Upper lobe of right lung (tissue), 1 donor: ENCODE results near the gene CUEDC1. TPM values are rescaled to one million over a fixed set of nuclear protein-coding genes. Genes with fewer than 3 reads are reported as not detected.

Experiments
- ATAC-seq: fragments of 200-7000 bp; cut with Tn5 transposase; one replicate; pipeline ENCODE4 v1.9.1; 2020; ENCODE audit warnings: mild to moderate bottlenecking, moderate library complexity
- DNase-seq: peaks from one replicate; pipeline ENCODE4 v3.0.0-alpha.2; 2020
- H3K27ac ChIP-seq: fragments of 200-600 bp; one replicate; pipeline ENCODE4 v1.8.0; 2022
- H3K27me3 ChIP-seq: fragments of 200-600 bp; one replicate; pipeline ENCODE4 v1.8.0; 2022; ENCODE audit warnings: mild to moderate bottlenecking
- H3K36me3 ChIP-seq: fragments of 200-600 bp; one replicate; pipeline ENCODE4 v1.8.0; 2022
- H3K4me1 ChIP-seq: fragments of 200-600 bp; one replicate; pipeline ENCODE4 v1.8.0; 2022
- H3K4me3 ChIP-seq: fragments of 200-600 bp; one replicate; pipeline ENCODE4 v1.8.0; 2022; ENCODE audit warnings: mild to moderate bottlenecking
- H3K9me3 ChIP-seq: fragments of 200-600 bp; one replicate; pipeline ENCODE4 v1.8.0; 2022
- intact Hi-C: fragments of 100-400 bp; cut with DNase I; formaldehyde crosslinking; loops from one replicate; pipeline ENCODE4 v1.11.0; 2022
- total RNA-seq: library from RNA; stranded (reverse); fragmentation: NEBNext Ultra II Directional; extraction: Animal tissue kit (Norgen Biotek cat#: 25700); gene quantifications from one replicate; pipeline ENCODE4 v1.2.1, GENCODE V29; 2021
- TF ChIP-seq, protein P1 (sequence below): fragments of 200-600 bp; IDR thresholded peaks from one replicate; pipeline ENCODE4 v1.8.0; 2022; ENCODE audit warnings: antibody characterized with exemption
- donor health status: DM: no; HTN: yes; CAD: no; lungs with severe emphysema.

The CUEDC1 gene
- total RNA-seq, 1 donor from 2014 or later = 41.9 TPM

- no peak overlapping the region for H3K27ac ChIP-seq
- H3K27me3 ChIP-seq = no peaks in the 10 kb centered on the region
- TF ChIP-seq, protein P1, sequence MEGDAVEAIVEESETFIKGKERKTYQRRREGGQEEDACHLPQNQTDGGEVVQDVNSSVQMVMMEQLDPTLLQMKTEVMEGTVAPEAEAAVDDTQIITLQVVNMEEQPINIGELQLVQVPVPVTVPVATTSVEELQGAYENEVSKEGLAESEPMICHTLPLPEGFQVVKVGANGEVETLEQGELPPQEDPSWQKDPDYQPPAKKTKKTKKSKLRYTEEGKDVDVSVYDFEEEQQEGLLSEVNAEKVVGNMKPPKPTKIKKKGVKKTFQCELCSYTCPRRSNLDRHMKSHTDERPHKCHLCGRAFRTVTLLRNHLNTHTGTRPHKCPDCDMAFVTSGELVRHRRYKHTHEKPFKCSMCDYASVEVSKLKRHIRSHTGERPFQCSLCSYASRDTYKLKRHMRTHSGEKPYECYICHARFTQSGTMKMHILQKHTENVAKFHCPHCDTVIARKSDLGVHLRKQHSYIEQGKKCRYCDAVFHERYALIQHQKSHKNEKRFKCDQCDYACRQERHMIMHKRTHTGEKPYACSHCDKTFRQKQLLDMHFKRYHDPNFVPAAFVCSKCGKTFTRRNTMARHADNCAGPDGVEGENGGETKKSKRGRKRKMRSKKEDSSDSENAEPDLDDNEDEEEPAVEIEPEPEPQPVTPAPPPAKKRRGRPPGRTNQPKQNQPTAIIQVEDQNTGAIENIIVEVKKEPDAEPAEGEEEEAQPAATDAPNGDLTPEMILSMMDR = no peak
- intact Hi-C loops = loop anchor here (5.0 kb wide), 1 partner anchor 140 kb away; no protein-coding TSS in a partner anchor
- ATAC-seq = no peak
- H3K36me3 ChIP-seq = no peaks in the 10 kb centered on the region
- no peak overlapping the region for H3K4me3 ChIP-seq
- H3K9me3 ChIP-seq = no peaks in the 10 kb centered on the region
- no peak for DNase-seq
- H3K4me1 ChIP-seq = peaks cover 33% of the 10 kb centered on the region
Observed at GRCh38 chr17:57856792-57857620, 98.2 kb downstream of the CUEDC1 start.

GRCh38 chr17:57855391-57856035 is 99.7 kb downstream of the CUEDC1 start:
- Histone ChIP-seq H3K9me3 (no peaks in the 10 kb centered on the region), H3K27me3 (no peaks in the 10 kb centered on the region), H3K36me3 (no peaks in the 10 kb centered on the region), H3K4me3 (no peak overlapping the region), H3K27ac (no peak overlapping the region), H3K4me1 (peaks cover 33% of the 10 kb centered on the region)
- ATAC-seq (peak; percentile 13), DNase-seq (no peak)
- intact Hi-C loops = loop anchor here (5.0 kb wide), 1 partner anchor 142 kb away; no protein-coding TSS in a partner anchor
- TF ChIP-seq, protein P1 = no peak

DNA sequence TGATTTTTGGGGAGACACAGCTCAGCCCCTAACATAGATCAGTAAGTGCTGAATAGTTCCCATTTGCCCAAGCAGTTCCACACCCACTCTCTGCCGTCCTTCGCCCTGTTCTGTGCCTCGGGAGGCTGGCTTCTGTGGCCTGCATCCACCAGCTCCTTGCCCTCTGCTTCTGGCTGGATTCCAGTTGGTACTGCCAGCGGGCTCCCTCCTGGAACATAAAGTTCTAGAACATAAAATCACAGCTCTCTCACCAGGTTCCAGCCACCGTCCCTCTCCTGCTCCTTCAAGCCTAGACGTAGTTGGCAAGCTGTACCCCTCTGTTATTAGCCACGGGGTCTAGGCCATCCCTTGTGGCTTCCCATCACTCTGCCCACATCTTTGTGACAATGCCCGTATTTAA is 101.5 kb downstream of the CUEDC1 start:
- intact Hi-C loops = no loop called here
- peak; percentile 73 for DNase-seq
- Histone ChIP-seq H3K36me3 (no peaks in the 10 kb centered on the region), H3K4me3 (no peak overlapping the region), H3K27me3 (no peaks in the 10 kb centered on the region), H3K9me3 (no peaks in the 10 kb centered on the region), H3K4me1 (peaks cover 39% of the 10 kb centered on the region), H3K27ac (no peak overlapping the region)
- TF ChIP-seq, protein P1 = no peak
- no peak for ATAC-seq

GRCh38 chr17:57852955-57853328 is 102.3 kb downstream of the CUEDC1 start:
- no peak overlapping the region for H3K27ac ChIP-seq
- H3K4me1 ChIP-seq = peaks cover 44% of the 10 kb centered on the region
- no peaks in the 10 kb centered on the region for H3K36me3 ChIP-seq
- DNase-seq (no peak), ATAC-seq (no peak)
- intact Hi-C loops = no loop called here
- H3K4me3 ChIP-seq = no peak overlapping the region
- TF ChIP-seq, protein P1 = no peak
- no peaks in the 10 kb centered on the region for H3K27me3 ChIP-seq
- H3K9me3 ChIP-seq = no peaks in the 10 kb centered on the region

DNA sequence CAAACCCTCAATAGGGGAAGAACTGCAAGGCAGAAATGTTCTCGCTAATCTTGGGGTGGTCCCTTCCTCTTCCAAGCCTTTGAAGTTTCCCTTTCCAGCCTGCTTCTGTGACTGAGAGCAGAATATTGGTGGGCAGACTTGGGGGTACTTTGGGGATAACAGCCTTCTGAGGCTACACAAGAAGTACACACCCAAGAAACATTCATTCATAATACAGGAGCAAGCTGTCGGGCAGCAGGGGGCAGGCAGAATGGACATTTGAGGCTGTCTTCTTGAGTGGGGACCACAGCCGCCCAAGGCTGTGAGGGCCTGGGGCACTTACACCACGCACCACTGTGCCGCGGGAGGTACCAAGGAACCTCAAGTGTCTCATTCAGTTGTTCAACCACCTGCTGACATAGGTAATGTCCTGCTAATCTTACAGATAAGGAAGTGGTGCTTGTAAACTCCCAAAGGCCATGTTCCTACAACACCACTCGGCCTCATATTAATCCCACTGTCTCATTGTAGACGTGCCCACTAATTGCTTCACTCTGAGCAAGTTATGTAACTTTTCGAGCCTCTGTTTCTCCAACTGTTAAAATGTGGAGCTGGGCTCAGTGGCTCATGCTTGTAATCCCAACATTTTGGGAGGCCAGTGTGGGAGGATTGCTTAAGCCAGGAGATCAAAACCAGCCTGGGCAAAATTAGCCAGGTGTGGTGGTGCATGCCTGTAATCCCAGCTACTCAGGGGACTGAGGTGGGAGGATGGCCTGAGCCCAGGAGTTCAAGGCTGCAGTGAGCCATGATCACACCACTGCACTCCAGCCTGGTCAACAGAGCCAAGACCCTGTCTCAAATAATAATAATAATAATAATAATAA is 102.9 kb downstream of the CUEDC1 start:
- H3K27me3 ChIP-seq = no peaks in the 10 kb centered on the region
- H3K27ac ChIP-seq = peak overlapping the region; percentile 72
- peaks cover 44% of the 10 kb centered on the region for H3K4me1 ChIP-seq
- ATAC-seq (no peak), DNase-seq (no peak)
- intact Hi-C loops = no loop called here
- TF ChIP-seq, protein P1 = no peak
- H3K36me3 ChIP-seq = no peaks in the 10 kb centered on the region
- H3K9me3 ChIP-seq = no peaks in the 10 kb centered on the region
- no peak overlapping the region for H3K4me3 ChIP-seq
